GM19239 (cell line): ENCODE measurements around the gene CREB5.

Experiments used
- DNase-seq: peaks from one replicate; pipeline ENCODE4 v3.0.0; 2011; ENCODE audit warnings: low spot score; ENCODE audit not compliant: insufficient read length
- FAIRE-seq: peaks from 2 replicates; lab custom pipeline; 2011; peaks lifted over from hg19 to GRCh38; lab: Jason Lieb, UNC

The CREB5 gene

GRCh38 chr7:28623863-28624262, 211.5 kb downstream of the CREB5 start:
- DNase-seq (no peak), FAIRE-seq (no peak)

DNA sequence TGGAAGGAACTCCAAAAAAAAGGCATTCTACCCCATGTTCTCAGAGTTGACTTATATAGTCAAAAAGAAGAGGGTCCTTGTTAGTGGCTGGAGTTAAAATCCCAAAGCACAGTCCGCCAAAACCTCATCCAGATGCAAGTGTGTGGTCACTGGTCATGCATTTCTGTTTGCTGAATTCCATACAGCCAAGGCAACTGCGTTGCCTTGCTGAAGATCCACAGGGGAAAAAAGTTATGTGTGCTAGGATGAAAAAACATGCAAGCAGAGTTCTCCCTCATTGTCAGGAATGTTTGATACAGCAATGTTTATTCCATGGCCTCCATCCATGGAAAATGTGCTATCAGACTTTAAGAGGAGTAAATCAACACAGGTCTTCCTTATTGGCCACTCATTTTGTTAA, 213.1 kb downstream of the CREB5 start:
- FAIRE-seq: no peak
- no peak for DNase-seq

DNA sequence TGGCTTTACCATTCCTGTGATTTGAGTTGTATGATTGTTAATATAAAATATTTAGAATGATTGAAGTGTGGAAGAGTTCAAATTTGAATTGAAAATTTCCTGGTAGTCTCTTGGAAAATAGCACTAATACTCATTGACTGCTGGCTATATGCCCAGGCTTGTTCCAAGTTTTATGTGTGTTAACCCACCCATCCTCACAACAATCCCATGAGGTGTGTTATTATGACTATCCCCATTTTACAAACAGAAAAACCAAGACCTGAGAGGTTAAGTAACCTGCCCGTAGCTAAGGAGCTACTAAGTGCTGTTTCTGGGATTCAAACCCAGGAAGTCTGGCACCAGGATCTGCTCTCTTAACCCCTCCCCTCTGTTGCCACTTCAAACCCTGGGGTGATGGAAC, 213.9 kb downstream of the CREB5 start:
- no peak for DNase-seq
- no peak for FAIRE-seq

- DNase-seq (peak; percentile 21), FAIRE-seq (peak; percentile 61)
Observed at GRCh38 chr7:28626624-28627262, 214.4 kb downstream of the CREB5 start.

DNA sequence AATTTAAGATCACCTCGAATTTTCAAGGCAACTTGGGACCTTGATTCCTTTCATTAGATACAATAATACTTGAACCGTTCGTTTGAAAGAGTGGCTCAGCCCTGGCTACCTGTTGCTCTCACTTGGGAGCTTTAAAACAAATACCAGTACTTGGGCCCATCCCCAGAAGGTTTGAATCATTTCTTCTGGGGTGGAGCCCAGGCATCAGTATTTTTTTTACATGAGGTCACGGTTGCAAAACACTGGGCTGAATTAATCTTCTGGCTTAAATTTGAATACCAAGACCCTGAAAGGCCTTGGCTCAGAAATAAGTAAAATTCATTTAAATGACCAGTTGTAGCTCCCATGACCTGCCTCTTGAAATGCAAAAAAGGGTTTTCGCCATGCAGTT, 214.9 kb downstream of the CREB5 start:
- no peak for FAIRE-seq
- no peak for DNase-seq

DNA sequence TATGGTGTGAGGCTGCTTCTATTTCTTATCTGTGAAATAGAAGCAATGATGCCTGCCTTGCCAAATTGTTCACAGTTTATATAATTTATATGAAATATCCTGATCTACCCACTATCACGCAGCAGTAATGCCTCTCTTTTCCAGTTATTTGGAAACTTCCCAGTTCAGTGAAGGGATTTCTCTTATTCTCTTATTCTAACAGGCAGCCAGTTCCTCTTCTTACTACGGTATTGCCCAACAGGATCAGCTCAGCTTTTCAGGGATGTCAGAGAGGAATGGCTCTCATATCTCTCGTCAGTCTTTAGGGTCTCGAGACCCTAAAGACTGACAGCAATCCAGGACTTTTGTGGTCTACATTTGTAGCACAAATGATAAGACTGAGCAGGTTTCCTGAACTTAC, 215.6 kb downstream of the CREB5 start:
- FAIRE-seq (no peak), DNase-seq (no peak)

DNA sequence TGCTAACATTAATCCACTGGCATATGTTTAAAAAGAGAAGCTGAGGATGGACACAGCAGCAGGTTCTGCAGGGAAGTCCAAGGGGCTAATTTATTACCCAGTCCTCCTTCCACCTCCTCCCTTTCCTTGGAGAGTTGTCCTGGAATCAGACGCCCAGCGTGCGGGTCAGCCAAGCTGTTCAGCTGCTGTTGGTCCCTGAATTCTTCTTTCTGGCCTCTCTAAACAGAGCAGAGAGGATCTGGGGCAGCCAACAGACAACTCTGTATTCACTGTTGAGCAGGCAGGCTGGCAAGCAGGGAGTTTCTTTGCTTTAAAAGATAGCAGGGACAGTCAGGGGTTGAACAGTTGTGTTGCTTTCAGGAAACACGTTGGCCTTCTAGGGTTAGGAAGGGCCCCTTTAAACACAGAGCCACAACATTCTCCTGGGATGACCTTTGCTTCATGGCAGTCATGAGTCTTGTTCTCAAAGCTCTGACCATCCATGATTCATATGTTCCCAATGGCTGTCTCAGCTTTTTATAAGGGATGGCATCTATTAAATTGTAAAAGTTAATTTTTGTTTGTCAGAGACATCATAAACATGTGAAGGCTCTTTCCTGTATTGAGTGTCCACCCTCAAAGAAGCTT, 217.0 kb downstream of the CREB5 start:
- FAIRE-seq (no peak), DNase-seq (no peak)

GRCh38 chr7:28630350-28630749, 218.0 kb downstream of the CREB5 start:
- FAIRE-seq (no peak), DNase-seq (no peak)

DNA sequence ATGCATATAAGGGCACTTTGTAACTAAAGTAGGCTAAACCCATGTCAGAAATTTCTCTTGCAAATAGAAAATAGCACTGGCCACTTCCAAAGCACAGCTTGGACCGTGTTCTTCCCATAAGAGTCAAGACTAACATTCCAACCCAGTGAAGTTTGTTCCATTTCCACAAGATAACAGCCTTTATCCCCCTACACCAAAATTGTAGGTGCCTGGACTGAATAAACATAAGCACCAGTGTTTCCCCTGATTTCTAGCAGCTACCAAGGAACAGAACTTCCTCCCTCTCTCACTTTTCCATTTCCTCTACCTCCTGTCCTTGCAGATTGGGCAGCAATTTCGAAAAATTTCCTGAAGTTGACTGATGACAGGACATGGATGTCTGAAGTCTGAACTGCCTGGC, 219.7 kb downstream of the CREB5 start:
- FAIRE-seq (no peak), DNase-seq (no peak)

- no peak for FAIRE-seq
Observed at GRCh38 chr7:28638914-28639313, 226.6 kb downstream of the CREB5 start.

DNA sequence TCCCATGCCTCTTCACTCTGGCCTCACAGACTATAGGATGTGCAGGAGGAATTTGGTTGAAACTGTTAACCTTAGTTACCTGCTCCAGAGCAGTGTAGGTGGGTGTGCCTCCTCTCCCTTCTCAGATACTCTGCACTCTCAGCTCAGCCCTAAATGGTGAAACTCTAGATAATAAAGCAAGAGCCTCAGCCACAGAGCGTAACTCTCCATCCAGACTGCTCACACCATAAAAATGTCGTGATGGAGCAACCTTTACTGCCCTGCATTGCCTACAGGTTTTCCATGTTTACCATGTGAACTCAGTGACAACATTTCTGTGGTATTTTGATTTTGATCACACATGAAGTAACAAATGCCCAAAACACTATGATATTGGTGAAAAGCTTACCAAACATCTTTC, 227.7 kb downstream of the CREB5 start:
- no peak for FAIRE-seq

More at GRCh38 chr7:28638914-28639313, 226.6 kb downstream of the CREB5 start:
- DNase-seq: no peak

GRCh38 chr7:28641752-28642545, 229.6 kb downstream of the CREB5 start:
- no peak for FAIRE-seq
- no peak for DNase-seq

More for the DNA sequence above, 227.7 kb downstream of the CREB5 start:
- DNase-seq: no peak

GRCh38 chr7:28643188-28643569, 230.9 kb downstream of the CREB5 start:
- FAIRE-seq (no peak), DNase-seq (no peak)

DNA sequence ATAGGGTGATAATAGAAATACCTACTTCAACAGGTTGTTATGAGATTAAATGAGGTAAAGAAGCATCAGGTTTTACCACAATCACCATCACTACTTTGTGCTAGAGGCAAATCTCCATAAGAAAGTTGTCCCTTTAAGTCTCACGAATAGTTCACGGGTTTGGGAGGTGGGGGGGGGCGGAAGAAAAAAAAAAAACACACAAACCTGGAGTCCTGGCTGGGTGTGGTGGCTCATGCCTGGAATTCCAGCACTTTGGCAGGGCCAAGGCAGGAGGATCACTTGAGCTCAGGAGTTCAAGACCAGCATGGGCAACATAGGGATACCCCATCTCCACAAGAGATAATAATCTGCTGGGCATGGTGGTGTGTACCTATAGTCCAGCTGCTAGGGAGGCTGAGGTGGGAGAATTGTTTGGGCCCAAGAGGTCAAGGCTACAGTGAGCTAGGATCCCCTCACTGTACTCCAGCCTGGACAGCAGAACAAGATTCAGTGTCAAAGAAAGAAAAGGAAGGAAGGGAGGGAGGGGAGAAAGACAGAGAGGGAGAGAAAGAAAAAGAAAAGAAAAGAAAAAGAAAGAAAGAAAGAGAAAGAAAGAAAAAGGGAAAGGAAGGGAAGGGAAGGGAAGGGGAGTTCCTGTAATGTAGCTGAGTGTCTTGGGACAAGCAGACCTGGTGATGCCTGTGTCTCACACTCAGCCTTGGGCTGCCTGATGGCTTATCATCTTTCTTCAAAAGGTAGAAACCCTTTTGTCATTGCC, 231.4 kb downstream of the CREB5 start:
- FAIRE-seq (no peak), DNase-seq (no peak)

DNA sequence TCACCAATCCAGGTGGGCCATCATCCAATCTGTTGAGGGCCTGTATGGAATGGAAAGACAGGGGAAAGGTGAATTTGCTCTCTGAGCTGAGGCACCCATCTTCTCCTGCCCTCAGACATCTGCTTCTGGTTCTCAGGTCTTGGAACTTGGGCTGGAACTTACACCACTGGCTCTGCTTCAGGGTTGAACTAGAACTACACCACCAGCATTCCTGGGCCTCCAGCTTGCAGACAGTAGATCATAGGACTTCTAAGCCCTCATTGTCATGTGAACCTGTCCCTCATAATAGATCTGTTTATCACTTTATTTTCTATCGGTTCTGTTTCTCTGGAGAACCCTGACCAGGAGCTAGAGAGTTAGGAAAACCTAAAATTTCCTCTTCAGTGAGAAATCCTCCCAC, 233.5 kb downstream of the CREB5 start:
- no peak for DNase-seq
- no peak for FAIRE-seq

DNA sequence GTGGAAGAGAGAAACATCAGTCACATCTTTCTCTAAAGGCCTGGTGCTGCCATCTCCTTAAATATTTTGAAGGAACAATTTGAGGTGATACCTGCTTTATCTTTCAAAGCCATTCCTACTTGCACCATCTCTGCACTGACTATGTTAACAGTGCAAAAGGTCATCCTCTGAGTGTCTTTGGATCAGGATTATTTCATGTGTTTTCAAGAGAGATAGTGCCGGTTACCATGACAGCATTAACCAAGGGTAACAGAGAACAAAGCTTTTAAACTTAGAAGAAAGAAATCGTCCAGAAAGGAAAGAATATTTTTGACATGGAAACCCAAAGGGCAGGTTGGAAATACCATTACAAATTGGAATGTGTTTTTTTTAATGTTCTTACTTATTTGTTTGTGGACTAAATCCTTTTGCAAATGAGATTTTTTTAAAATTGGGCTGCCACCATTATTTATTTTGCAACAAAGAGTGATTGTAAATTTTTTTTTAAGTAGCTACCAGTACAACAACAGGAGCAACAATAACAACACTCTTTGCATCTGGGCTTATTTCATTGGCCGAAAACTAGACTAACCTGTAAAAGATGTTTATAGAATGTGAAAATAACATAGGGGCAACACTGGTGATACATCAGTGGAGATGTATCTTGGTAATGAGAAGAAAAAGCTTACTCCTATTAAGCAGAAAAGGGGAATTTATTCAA, 234.2 kb downstream of the CREB5 start:
- DNase-seq: no peak
- no peak for FAIRE-seq

DNA sequence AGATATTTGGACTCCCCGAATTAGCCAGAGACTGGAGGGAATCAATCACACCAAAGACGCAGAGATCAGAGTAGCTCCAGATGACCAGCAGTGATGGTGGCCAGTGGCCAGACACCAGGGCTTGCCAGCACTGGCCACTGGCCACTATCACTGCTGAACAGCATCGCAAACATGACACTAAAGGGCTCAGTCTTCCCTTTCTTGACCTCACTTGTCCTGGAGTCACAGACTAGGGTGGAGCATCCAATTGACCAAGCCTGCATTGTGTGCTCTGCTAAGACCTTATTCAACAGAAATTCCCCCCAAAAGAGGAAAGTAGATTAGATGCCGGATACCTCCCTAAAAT, 234.7 kb downstream of the CREB5 start:
- no peak for DNase-seq
- no peak for FAIRE-seq

GRCh38 chr7:28649189-28649588, 236.9 kb downstream of the CREB5 start:
- FAIRE-seq (no peak), DNase-seq (no peak)

GRCh38 chr7:28649811-28650210, 237.5 kb downstream of the CREB5 start:
- FAIRE-seq: no peak
- no peak for DNase-seq

GRCh38 chr7:28654110-28654509, 241.8 kb downstream of the CREB5 start:
- no peak for DNase-seq
- FAIRE-seq: no peak
